Kidney (tissue), 14 donors: Measurements from ENCODE around the gene LRP5. TPM values are rescaled to one million over a fixed set of nuclear protein-coding genes. Genes with fewer than 3 reads are reported as not detected.
A peak's percentile ranks its signal among the peaks of the same experiment; 100 is the strongest.

Experiments
- DNase-seq, 5 donors: peaks; one replicate each; pipeline ENCODE4 v3.0.0-alpha.2; 2013 to 2020
- FAIRE-seq: peaks from 2 replicates; lab custom pipeline; 2012; peaks lifted over from hg19 to GRCh38; lab: Jason Lieb, UNC
- H3K27ac ChIP-seq, 2 donors: one replicate each; pipeline ENCODE4 v1.7.0; 2013; ENCODE audit warnings: low read depth in 2 of 2, low read length in 2 of 2, inconsistent platforms in 1 of 2
- H3K27me3 ChIP-seq: one replicate; pipeline ENCODE4 v1.7.1; 2013; ENCODE audit warnings: low read length, inconsistent platforms; ENCODE audit not compliant: control insufficient read depth, insufficient read depth
- H3K36me3 ChIP-seq, 3 donors: one replicate each; pipeline versions ENCODE4 v1.7.0 to v1.7.1; 2013; ENCODE audit warnings: low read length in 3 of 3, control low read depth in 1 of 3, inconsistent platforms in 1 of 3; ENCODE audit not compliant: insufficient read depth in 3 of 3, control insufficient read depth in 2 of 3
- H3K4me1 ChIP-seq, 3 donors: one replicate each; pipeline versions ENCODE4 v1.7.0 to v1.7.1; 2013; ENCODE audit warnings: low read length in 3 of 3, inconsistent platforms in 1 of 3, low read depth in 1 of 3; ENCODE audit not compliant: control insufficient read depth in 2 of 3, insufficient read depth in 2 of 3
- H3K4me3 ChIP-seq, 3 donors: one replicate each; pipeline versions ENCODE4 v1.7.0 to v1.8.1; 2013; ENCODE audit warnings: low read length in 3 of 3, control low read depth in 1 of 3, inconsistent platforms in 1 of 3
- H3K9ac ChIP-seq, 3 donors: one replicate each; pipeline versions ENCODE4 v1.7.0 to v1.7.1; 2013; ENCODE audit warnings: low read length in 3 of 3, control low read depth in 1 of 3, inconsistent platforms in 1 of 3
- H3K9me3 ChIP-seq, 3 donors: one replicate each; pipeline versions ENCODE4 v1.7.0 to v1.7.1; 2013; ENCODE audit warnings: low read length in 3 of 3, control low read depth in 1 of 3, inconsistent platforms in 1 of 3; ENCODE audit not compliant: control insufficient read depth in 2 of 3, insufficient read depth in 1 of 3
- CTCF ChIP-seq: IDR thresholded peaks from 3 replicates; pipeline ENCODE4 v1.5.1; 2012; ENCODE audit warnings: mild to moderate bottlenecking, moderate library complexity, borderline replicate concordance; ENCODE audit not compliant: insufficient read depth; ENCODE audit errors: extremely low read depth
- intact Hi-C: fragments of 100-400 bp; cut with DNase I; formaldehyde crosslinking; loops from one replicate; pipeline ENCODE4 v1.11.1; 2022
- polyA plus RNA-seq: library from polyadenylated mRNA; stranded (reverse); fragments of 350-450 nt; fragmentation: Illumina TruSeq; extraction: RNeasy Lipid Tissue Mini Kit (QIAGEN cat#74804); gene quantifications from one replicate; pipeline ENCODE4 v1.2.3, GENCODE V29; 2014; ENCODE audit warnings: low read depth, low replicate concordance; ENCODE audit not compliant: insufficient read depth
- total RNA-seq: library from RNA; stranded (reverse); fragmentation: NEBNext Ultra II Directional; extraction: Animal tissue kit (Norgen Biotek cat#: 25700); gene quantifications from one replicate; pipeline ENCODE4 v1.2.1, GENCODE V29; 2021
- donor health status: control.
- donor health status: control.
- donor health status: control.
- donor health status: control.
- donor health status: control.
- donor health status: DM: yes; HTN: yes; CAD: no.
- donor health status: Normal renal cell carcinoma (clear cell type).

LRP5 gene
- total and polyA plus RNA-seq, 2 donors from 2014 or later: 55.4 to 71.3 TPM

- TF ChIP-seq CTCF: no peak
- Histone ChIP-seq H3K27ac (no peak overlapping the region), H3K27me3 (no peaks in the 10 kb centered on the region), H3K9me3 (no peaks in the 10 kb centered on the region), H3K4me1 (peaks cover 0 to 22% (median 20%) of the 10 kb centered on the region in 3 donors), H3K36me3 (no peaks in the 10 kb centered on the region), H3K9ac (no peak overlapping the region), H3K4me3 (no peak overlapping the region)
- DNase-seq (no peak), FAIRE-seq (no peak)
- intact Hi-C loops: no loop called here
Observed at GRCh38 chr11:68340784-68341556, 28.6 kb downstream of the LRP5 start.

DNA sequence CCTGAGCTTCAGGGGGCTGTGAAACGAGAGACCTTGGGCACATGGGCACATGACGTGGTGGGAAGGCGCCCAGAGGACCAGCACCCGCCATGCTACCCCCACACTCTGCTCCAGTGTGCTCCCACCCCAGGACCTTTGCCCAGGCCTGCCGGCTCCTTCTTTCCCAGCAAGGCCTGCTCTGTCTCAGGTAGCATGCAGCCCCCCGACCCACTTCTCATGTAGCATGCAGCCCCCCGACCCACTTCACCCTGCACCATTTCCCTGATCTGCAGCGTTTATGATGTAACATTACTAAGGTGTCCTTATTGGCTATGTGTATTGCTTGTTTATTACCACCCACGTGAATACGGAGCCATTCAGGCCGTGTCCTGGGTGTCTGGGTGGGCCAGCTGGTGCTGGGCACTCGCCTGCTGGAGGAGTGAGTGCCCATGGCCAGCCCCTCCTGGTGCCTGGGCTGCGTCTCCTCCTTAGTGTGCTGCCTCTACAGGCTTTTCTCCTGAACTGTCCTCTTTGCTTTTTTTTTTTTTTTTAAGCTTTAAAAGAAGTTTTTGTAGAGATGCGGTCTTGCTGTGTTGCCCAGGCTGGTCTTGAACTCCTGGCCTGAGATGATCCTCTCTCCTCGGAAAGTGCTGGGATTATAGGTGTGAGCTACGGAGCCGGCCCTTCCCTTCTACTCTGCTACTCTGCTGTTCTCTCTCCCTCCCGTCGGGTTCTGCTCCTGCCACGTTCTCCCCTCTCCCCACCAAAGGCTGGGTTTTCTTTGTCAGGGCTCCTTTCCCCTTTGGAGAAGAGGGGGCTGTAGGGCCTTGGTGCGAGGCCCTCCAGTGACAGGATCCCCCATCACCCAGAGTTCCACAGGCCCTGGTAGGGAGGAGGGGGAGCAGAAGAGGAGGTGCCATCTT, 29.4 kb downstream of the LRP5 start:
- DNase-seq (no peak), FAIRE-seq (no peak)
- Histone ChIP-seq H3K27ac (peak overlapping the region in 1 of 2 donors; percentile 20), H3K4me1 (peaks cover 0 to 22% (median 20%) of the 10 kb centered on the region in 3 donors), H3K4me3 (no peak overlapping the region), H3K36me3 (no peaks in the 10 kb centered on the region), H3K27me3 (no peaks in the 10 kb centered on the region), H3K9ac (no peak overlapping the region), H3K9me3 (no peaks in the 10 kb centered on the region)
- TF ChIP-seq CTCF: no peak
- intact Hi-C loops: no loop called here

- peak overlapping the region; percentile 67 to 78 for H3K27ac ChIP-seq
- TF ChIP-seq CTCF: no peak
- H3K36me3 ChIP-seq: no peaks in the 10 kb centered on the region
- intact Hi-C loops: no loop called here
- no peak overlapping the region for H3K9ac ChIP-seq
- no peaks in the 10 kb centered on the region for H3K9me3 ChIP-seq
- DNase-seq (peak in 4 of 5 donors; percentile 71 to 89 (median 82)), FAIRE-seq (no peak)
- peaks cover 0 to 27% (median 20%) of the 10 kb centered on the region in 3 donors for H3K4me1 ChIP-seq
- H3K27me3 ChIP-seq: no peaks in the 10 kb centered on the region
- no peak overlapping the region for H3K4me3 ChIP-seq
Observed at GRCh38 chr11:68342459-68343158, 30.2 kb downstream of the LRP5 start.
